ENCODE measurements around the gene TMEM154.

TMEM154 gene

GRCh38 chr4:152616804-152617203 lies 63.0 kb downstream of the TMEM154 start:
- no peak overlapping the region for H3K27ac ChIP-seq
- no peak for TF ChIP-seq ZFX (IDR thresholded peaks at IDR 0.05)
- TF ChIP-seq CTCF (conservative IDR thresholded peaks at IDR 0.05): no peak

- no peak overlapping the region for H3K27ac ChIP-seq
- TF ChIP-seq ZFX (IDR thresholded peaks at IDR 0.05): no peak
- no peak for TF ChIP-seq CTCF (conservative IDR thresholded peaks at IDR 0.05)
Measured at GRCh38 chr4:152613841-152614721, 65.7 kb downstream of the TMEM154 start.

GRCh38 chr4:152613351-152613750 lies 66.4 kb downstream of the TMEM154 start:
- H3K27ac ChIP-seq: no peak overlapping the region

GRCh38 chr4:152610131-152610530 lies 69.7 kb downstream of the TMEM154 start:
- no peak overlapping the region for H3K27ac ChIP-seq
- TF ChIP-seq ZFX (IDR thresholded peaks at IDR 0.05): no peak
- no peak for TF ChIP-seq CTCF (conservative IDR thresholded peaks at IDR 0.05)

More at GRCh38 chr4:152613351-152613750, 66.4 kb downstream of the TMEM154 start:
- TF ChIP-seq ZFX (IDR thresholded peaks at IDR 0.05) (no peak), CTCF (conservative IDR thresholded peaks at IDR 0.05) (no peak)

- H3K27ac ChIP-seq: no peak overlapping the region
- TF ChIP-seq ZFX (IDR thresholded peaks at IDR 0.05) (no peak), CTCF (conservative IDR thresholded peaks at IDR 0.05) (no peak)
Measured at GRCh38 chr4:152609481-152609880, 70.3 kb downstream of the TMEM154 start.

- TF ChIP-seq ZFX (IDR thresholded peaks at IDR 0.05) (no peak), CTCF (conservative IDR thresholded peaks at IDR 0.05) (no peak)
- H3K27ac ChIP-seq: no peak overlapping the region
Measured at GRCh38 chr4:152607178-152607577, 72.6 kb downstream of the TMEM154 start.

- TF ChIP-seq CTCF (conservative IDR thresholded peaks at IDR 0.05) (no peak), ZFX (IDR thresholded peaks at IDR 0.05) (no peak)
- no peak overlapping the region for H3K27ac ChIP-seq
Measured at GRCh38 chr4:152606753-152607152, 73.0 kb downstream of the TMEM154 start.
